ENCODE measurements around the gene SH3PXD2A. TPM values are rescaled to one million over a fixed set of nuclear protein-coding genes. Genes with fewer than 3 reads are reported as not detected.

Gene SH3PXD2A
- total and polyA plus RNA-seq, 2 of the 4 experiments (the other 2 are of a cell fraction) = 6.3 to 23.0 TPM

- ATAC-seq (ENCODE audit: low read depth) (no peak), DNase-seq (no peak)
- H3K14ac ChIP-seq (replicated peaks; ENCODE audit: low read depth, low read length) = no peak overlapping the region
- intact Hi-C loops (cut with micrococcal nuclease) (no loop called here), dilution Hi-C loops (cut with HindIII; ENCODE audit: low sequenced_read_pairs, unreplicated experiment) (no loop called here), in situ Hi-C loops (cut with MboI; ENCODE audit: low sequenced_read_pairs) (no loop called here)
- H2BK5ac ChIP-seq (ENCODE audit: low read depth, low read length, poor library complexity, severe bottlenecking) = no peak overlapping the region
- no peak overlapping the region for H4K5ac ChIP-seq (ENCODE audit: low read depth, low read length)
- no peak overlapping the region for H3K9ac ChIP-seq (ENCODE audit: low read depth, low read length)
- H3K4me2 ChIP-seq (ENCODE audit: low read depth, low read length) = no peak overlapping the region
- H3K4ac ChIP-seq (ENCODE audit: low read depth, low read length) = no peak overlapping the region
- no peaks in the 10 kb centered on the region for H3K9me3 ChIP-seq (ENCODE audit: control insufficient read depth, insufficient read depth, low read length)
- H3K27ac ChIP-seq (ENCODE audit: insufficient read depth, low read length) = no peak overlapping the region
- H3K4me3 ChIP-seq (ENCODE audit: insufficient read depth, low read depth, low read length) = no peak overlapping the region
- no peak overlapping the region for H2AK9ac ChIP-seq (replicated peaks; ENCODE audit: low read depth, low read length, poor library complexity)
- no peak overlapping the region for H2BK15ac ChIP-seq (ENCODE audit: low read depth, low read length)
- H3K79me1 ChIP-seq (ENCODE audit: low read depth in 1 of 2, low read length in 2 of 2) = peaks cover 54 to 86% of the 10 kb centered on the region in 2 experiments
- no peak overlapping the region for H3K18ac ChIP-seq (ENCODE audit: low read depth, low read length)
- ChIA-PET CTCF (no interaction called here), POLR2A (ENCODE audit: unreplicated experiment) (no interaction called here)
- H4K8ac ChIP-seq (ENCODE audit: low read depth in 2 of 2, low read length in 2 of 2) = no peak overlapping the region
- BruUV-seq (replicated peaks) = no TSS peak
- H3K9me1 ChIP-seq (ENCODE audit: insufficient read depth, low read length) = peaks cover 43% of the 10 kb centered on the region
- H3K23ac ChIP-seq (ENCODE audit: low read depth, low read length) = no peak overlapping the region
- H3K27me3 ChIP-seq (ENCODE audit: control insufficient read depth, insufficient read depth, low read length) = no peaks in the 10 kb centered on the region
- H3K36me3 ChIP-seq (ENCODE audit: control insufficient read depth, insufficient read depth, low read length) = peaks cover 32% of the 10 kb centered on the region
- H2BK120ac ChIP-seq (ENCODE audit: low read depth, low read length) = no peak overlapping the region
- peaks cover 23% of the 10 kb centered on the region for H3K4me1 ChIP-seq (ENCODE audit: control insufficient read depth, insufficient read depth, low read length)
- no peak overlapping the region for H2BK20ac ChIP-seq (ENCODE audit: low read depth, low read length)
- H2AFZ ChIP-seq (replicated peaks; ENCODE audit: low read length, poor library complexity) = peak overlapping the region; percentile 53
- TF ChIP-seq FOS (IDR thresholded peaks at IDR 0.05; ENCODE audit: low read depth, low read length) = no peak
- no peak for TF ChIP-seq BHLHE40 (IDR thresholded peaks at IDR 0.05; ENCODE audit: low read depth, low read length)
- no peak for TF ChIP-seq MAFK (IDR thresholded peaks at IDR 0.05; ENCODE audit: low read depth, low read length)
- no peak for TF ChIP-seq MAZ (IDR thresholded peaks at IDR 0.05; ENCODE audit: borderline replicate concordance, low read depth, low read length)
- no peak for TF ChIP-seq RAD21 (IDR thresholded peaks at IDR 0.05; ENCODE audit: low read length)
- no peak for TF ChIP-seq CHD1 (IDR thresholded peaks at IDR 0.05; ENCODE audit: low read depth, low read length)
- 80% methylated on average over 1 of the region's 5 CpGs; no CpG with 5 or more reads in 1 of the 2 experiments for WGBS, 2 experiments (ENCODE audit: extremely low coverage in 2 of 2, insufficient read length in 1 of 2)
- H2AK5ac ChIP-seq (ENCODE audit: low read depth, low read length) = no peak overlapping the region
- no peak overlapping the region for H4K91ac ChIP-seq (ENCODE audit: insufficient read depth, low read depth, low read length)
- no peak overlapping the region for H3K56ac ChIP-seq (ENCODE audit: extremely low read depth, insufficient read depth, low read length)
- peaks cover 66% of the 10 kb centered on the region for H4K20me1 ChIP-seq (ENCODE audit: insufficient read depth, low read length)
These were observed 219.8 kb downstream of the SH3PXD2A start for GRCh38 chr10:103635580-103635979.
